Hematopoietic multipotent progenitor cell treated with erythropoietin and hydrocortisone succinate and interleukin-3 and kit ligand, for 8 days (in vitro differentiated cells): ENCODE results near the gene PIP4K2A.
A peak's percentile ranks its signal among the peaks of the same experiment; 100 is the strongest.

Experiments used
- DNase-seq: peaks from one replicate; pipeline ENCODE4 v3.0.0-alpha.2; 2015

The PIP4K2A gene

DNA sequence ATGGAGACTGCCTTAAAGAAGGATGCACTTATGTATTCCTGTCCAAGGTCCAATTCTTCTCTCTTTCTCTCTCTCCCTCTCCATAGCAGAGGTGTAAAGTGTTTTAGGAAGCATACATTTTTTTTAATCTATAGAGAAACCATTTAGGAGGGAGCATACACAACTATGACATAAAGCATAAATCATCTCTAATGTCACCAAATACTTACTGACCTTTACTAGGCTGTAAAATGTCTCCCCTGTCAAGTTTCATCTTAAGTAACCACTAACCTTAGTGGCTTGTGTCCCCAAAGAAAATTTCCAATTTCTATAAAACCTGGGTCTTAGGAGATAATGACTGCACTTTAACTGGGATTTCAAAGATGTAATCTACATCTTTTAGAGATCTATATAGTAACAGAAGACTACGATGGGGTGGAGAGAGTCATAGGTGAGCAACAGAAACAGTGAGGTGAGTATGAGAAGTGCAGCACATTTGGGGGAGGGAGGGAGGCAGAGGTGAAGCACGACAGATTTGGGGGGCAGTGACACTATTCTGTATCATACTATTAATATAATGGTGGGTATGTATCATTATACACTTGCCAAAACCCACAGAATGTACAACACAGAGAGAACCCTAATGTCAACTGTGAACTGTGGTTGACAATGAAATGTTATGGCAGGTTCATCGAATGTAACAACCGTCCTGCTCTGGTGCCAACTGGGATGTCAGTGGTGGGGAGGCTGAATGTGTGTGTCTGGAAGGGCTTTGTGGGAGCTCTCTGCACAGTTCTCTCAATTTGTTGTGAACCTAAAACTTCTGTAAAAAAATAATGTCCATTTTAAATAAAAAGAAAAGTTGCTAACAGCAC lies 79.5 kb downstream of the PIP4K2A start:
- no peak for DNase-seq

DNA sequence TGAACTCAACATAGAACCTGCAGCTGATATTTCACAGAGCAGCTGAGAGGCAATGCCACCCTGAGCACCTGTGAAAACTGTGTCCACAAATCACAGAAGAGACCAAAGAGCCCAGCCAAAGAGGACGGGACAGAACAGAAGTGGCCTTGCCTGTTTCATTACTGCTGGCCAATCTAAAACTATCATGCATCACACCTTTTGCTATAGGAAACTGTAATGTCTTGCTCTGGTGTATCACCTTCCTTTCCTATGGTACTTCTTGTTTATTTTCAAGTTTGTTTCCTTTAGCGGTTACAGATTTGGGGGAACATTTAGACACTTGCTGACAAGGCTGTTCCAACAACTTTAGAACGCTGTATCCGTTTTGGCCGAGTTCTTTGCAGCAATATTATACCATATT lies 80.3 kb downstream of the PIP4K2A start:
- no peak for DNase-seq

DNA sequence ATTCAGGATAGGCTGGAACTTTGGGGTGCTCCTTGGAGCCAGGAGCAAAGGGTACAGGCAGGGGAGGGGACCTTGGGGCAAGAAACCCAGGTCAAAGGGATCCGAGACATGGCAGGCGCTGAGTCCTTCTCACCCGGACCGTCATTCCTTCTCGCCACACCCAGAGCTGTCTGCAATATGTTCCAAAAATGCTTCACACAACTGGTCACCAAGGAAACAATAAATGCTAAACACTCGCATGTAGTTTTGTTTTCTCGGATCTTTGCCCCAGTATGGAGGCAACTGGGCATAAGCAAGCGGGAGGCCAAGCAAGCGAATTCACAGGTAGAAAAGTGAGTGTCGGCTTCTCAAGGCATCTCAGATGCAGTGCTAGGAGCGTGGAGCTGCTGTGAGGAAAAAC lies 80.8 kb downstream of the PIP4K2A start:
- DNase-seq: no peak

DNA sequence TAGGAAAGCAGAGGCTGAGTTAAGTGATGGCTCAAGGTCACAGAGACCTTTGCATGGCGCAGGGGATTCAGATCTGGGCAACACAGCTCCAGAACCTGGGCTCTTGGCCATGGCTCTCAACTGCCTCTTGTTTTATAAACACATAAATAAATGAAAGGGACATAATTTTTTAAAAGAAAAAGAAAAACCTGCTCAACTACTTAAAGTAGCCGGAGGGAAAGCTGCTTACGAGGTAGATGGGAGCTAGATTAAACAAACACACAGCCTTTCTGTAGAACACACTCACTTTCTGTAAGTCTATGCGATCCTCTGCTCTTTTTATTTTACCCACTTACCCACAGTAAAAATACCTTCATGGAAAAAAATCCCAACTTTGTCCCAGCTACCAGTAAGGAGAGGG lies 81.3 kb downstream of the PIP4K2A start:
- no peak for DNase-seq

- no peak for DNase-seq
These were observed 82.6 kb downstream of the PIP4K2A start for GRCh38 chr10:22631646-22632278.

DNA sequence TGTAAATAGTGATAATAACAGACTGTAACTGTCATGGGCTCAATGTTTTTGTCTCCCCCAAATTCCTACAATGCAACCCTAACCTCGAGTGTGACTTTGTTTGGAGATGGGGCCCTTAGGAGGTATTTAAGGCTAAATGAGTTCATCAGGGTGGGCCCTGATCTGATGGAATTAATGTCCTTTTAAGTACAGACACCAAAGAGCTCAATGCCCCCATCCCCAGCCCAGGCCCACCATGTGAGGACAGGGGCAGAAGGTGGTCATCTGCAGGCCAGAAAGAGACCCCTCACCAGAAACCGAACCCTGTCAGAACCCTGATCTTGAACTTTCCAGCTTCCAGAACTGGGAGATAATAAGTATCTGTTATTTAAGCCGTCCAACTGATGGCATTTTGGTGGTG lies 83.2 kb downstream of the PIP4K2A start:
- DNase-seq: no peak

- DNase-seq: peak; percentile 67
These were observed 83.9 kb downstream of the PIP4K2A start for GRCh38 chr10:22630234-22631174.

DNA sequence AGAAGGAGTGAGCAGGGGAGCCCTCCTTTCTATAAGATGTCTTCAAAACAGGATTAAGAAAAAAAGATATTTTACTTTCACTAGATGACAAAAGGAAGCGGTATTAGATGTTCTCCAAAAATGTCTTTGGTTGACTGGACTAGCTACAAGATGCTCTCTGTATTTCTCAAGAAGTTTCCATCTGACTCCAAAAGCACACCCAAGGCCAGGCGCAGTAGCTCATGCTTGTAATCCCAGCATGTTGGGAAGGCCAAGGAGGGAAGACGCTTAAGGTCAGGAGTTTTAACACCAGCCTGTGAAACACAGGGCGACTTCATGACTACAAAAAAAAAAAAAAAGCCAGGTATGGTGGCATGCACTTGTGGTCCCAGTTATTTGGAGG lies 84.5 kb downstream of the PIP4K2A start:
- DNase-seq: no peak

GRCh38 chr10:22629126-22629525 lies 85.3 kb downstream of the PIP4K2A start:
- DNase-seq: no peak

DNA sequence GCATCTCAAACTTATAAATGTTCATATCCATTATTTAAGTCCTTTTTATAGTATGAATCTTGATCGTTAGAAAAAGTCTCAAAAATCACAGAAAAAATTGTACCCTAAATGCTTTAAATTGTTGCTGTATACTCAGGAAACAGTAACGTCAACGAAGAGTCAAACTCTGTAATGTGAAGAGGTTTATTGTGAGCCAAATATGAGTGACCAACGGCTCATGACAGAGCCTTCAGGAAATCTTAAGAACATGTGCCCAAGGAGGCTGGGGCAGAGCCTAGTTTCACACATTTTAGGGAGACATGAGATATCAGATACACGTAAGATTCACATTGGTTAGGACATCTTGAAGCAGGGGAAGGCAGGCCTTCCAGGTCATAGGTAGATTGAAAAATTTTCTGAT lies 86.1 kb downstream of the PIP4K2A start:
- DNase-seq: no peak

DNA sequence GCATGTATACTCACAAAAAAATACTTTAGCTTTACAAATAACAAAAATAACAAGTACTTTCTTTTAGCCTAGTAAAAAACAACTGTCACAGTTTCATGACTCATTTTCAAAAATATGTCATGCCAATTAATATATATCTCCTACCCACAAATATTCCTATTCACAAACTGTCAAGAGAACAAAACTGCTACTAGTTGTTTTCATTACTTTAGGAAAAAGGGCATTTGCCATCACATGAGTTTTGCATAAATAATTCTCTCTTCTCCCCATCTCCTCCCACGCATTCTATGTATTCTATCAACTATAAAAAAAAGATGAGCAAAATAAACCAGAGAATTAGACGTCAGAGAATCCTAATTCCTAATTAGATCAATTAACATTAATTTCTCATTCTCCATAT lies 87.6 kb downstream of the PIP4K2A start:
- DNase-seq: no peak

DNA sequence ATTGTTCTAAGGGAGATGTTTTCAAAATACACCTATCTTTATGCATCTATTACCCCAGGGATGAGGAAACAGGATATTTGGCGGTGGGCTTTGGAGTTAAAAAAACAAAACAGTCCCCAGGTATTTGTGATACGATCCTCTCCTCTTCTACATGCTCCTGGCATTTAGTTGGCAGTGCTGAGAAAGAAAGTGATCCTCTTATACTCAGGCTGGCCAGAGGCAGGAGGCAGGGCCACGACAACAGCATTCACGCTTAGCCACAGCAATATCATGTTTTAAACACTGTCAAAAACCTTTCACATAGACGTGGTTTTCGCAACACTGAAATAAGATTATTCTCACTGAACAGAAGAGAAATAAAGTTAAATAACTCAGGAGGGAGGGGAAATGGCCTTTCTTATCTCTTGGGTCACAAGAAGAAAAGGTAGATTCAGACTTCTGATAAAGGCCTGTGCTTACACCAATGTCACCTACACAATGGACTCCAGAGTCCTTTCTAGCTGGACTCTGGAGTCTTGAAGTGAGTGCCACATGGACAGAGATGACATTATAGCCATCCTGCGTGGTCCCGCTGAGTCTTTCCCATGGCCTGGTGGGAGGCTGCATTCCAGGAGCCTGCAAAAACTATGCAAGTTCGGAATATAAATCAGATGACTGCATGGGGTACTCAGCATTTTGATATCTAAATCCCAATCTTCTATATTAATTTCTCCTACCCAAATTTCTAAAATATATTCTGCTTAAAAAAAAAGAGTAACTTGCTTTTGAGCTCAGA lies 88.7 kb downstream of the PIP4K2A start:
- no peak for DNase-seq

- no peak for DNase-seq
These were observed 90.1 kb downstream of the PIP4K2A start for GRCh38 chr10:22624287-22624738.

DNA sequence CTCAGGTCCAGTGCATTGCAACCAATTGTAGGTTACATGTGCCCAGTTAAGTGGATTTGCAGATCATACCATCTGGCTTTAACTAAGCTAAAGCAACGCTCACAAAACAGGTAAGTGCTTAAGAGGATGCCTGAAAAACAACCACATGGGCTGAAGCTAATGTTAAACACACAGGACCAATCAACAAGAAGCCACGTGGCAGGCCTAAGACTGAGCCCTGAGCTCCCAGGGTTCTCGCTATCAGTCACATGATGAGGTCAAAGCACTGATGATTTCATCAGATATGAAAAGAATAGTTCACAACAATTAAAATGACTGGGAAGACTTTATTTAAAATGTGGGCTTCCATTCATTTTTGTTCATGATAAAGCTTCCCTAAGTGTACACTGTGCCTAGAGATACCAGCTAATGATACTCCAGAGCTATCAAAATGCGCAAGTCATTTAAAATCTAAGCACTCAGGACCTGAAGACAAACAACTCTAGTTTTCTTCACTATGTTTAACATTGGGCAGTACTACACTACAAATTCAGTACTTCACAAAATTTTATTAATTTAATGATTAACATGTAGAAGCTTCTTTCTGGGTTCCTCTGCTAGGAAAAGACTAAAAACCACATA lies 90.6 kb downstream of the PIP4K2A start:
- peak; percentile 56 for DNase-seq

GRCh38 chr10:22622242-22622806 lies 92.1 kb downstream of the PIP4K2A start:
- no peak for DNase-seq

- no peak for DNase-seq
These were observed 92.7 kb downstream of the PIP4K2A start for GRCh38 chr10:22621726-22622125.

DNA sequence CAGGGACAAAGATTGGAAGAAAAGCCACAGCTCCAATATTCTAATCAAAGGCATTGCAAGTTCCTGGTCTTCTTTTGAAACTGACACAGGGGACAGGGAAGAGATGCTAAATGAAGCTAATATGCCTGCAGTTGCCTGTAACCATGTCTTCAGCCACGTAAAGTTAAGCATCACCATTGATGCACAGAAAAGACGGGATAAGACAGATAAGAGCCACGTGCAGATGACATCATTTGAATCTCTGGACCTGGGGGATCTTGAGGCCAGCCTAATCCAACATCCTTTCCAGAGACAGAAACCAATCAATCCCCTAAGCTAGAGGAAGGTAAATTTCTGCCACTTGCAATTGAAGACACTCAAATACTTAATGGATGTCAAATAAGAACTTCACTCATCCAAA lies 93.4 kb downstream of the PIP4K2A start:
- DNase-seq: no peak

DNA sequence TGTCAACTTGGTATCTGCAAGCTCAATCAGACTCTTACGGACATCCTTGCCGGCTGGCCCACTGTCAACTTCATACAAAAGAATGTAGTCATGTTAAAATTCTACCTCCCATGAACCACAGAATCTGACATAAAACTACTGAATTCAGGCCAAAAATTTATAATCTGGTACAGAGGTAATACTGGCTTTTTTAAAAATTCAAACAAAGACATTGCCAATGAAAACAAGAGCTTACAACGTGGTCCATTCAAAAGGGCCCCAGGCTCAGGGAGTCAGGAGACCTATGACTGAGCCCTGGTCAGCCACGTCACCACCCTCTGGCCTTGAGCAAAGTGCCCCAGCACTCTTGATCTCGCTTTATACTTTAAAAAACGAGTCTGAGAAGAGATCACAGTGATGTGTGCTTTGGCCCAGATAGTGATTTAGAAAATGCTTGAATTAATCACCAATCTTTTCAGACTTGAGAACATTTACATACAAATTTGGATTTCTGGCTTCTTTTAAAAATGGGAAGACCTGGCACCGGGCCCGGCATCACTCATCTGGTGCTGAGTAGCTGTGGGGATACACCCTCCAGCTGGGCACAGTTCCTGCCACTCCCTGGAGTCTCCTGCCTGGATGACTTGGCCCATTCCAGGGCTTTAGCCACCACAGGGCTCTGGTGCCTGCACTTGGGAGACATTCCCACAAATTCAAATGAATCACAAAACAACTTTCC lies 94.1 kb downstream of the PIP4K2A start:
- no peak for DNase-seq

DNA sequence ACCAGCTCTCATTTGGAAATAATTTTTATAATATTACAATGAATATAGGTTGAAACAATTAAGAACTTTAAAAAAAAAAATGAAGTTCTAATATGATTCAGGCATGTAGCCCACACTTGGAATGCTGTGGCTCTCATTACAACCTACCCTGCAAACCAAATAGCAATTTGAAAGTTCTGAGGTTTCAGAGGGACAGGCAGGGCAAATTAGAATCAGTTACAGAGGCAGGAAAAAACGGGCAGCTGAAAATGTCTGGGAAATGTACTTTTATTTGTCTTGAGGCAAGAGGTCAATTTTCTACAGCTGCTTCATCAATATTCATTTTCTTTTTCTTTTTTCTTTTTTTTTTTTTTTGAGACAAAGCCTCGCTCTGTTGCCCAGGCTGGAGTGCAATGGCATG lies 95.3 kb downstream of the PIP4K2A start:
- no peak for DNase-seq

- peak; percentile 27 for DNase-seq
These were observed 96.1 kb downstream of the PIP4K2A start for GRCh38 chr10:22618078-22618785.
